ENCODE data around the gene ACVRL1.
A peak's percentile ranks its signal among the peaks of the same experiment; 100 is the strongest.

ACVRL1 gene

GRCh38 chr12:51923506-51924365 is 16.4 kb downstream of the ACVRL1 start:
- H3K4me3 ChIP-seq (replicated peaks; ENCODE audit: low read depth, low read length): no peak overlapping the region
- TF ChIP-seq, protein P1, sequence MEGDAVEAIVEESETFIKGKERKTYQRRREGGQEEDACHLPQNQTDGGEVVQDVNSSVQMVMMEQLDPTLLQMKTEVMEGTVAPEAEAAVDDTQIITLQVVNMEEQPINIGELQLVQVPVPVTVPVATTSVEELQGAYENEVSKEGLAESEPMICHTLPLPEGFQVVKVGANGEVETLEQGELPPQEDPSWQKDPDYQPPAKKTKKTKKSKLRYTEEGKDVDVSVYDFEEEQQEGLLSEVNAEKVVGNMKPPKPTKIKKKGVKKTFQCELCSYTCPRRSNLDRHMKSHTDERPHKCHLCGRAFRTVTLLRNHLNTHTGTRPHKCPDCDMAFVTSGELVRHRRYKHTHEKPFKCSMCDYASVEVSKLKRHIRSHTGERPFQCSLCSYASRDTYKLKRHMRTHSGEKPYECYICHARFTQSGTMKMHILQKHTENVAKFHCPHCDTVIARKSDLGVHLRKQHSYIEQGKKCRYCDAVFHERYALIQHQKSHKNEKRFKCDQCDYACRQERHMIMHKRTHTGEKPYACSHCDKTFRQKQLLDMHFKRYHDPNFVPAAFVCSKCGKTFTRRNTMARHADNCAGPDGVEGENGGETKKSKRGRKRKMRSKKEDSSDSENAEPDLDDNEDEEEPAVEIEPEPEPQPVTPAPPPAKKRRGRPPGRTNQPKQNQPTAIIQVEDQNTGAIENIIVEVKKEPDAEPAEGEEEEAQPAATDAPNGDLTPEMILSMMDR (IDR thresholded peaks at IDR 0.05; ENCODE audit: insufficient read depth, low read length, poor library complexity, severe bottlenecking): peak; percentile 87
- peak; percentile 57 for DNase-seq (ENCODE audit: extremely low read depth, insufficient read length)
- no peaks in the 10 kb centered on the region for H3K27me3 ChIP-seq (replicated peaks; ENCODE audit: control insufficient read depth, insufficient read depth, low read length)
- H3K36me3 ChIP-seq (ENCODE audit: control insufficient read depth, insufficient read depth, low read length): no peaks in the 10 kb centered on the region

GRCh38 chr12:51924551-51925319 is 17.4 kb downstream of the ACVRL1 start:
- peak; percentile 29 for DNase-seq (ENCODE audit: extremely low read depth, insufficient read length)
- no peak overlapping the region for H3K4me3 ChIP-seq (replicated peaks; ENCODE audit: low read depth, low read length)
- no peaks in the 10 kb centered on the region for H3K27me3 ChIP-seq (replicated peaks; ENCODE audit: control insufficient read depth, insufficient read depth, low read length)
- no peaks in the 10 kb centered on the region for H3K36me3 ChIP-seq (ENCODE audit: control insufficient read depth, insufficient read depth, low read length)
- TF ChIP-seq, protein P1 (IDR thresholded peaks at IDR 0.05; ENCODE audit: insufficient read depth, low read length, poor library complexity, severe bottlenecking): no peak

GRCh38 chr12:51925346-51926063 is 18.2 kb downstream of the ACVRL1 start:
- no peaks in the 10 kb centered on the region for H3K36me3 ChIP-seq (ENCODE audit: control insufficient read depth, insufficient read depth, low read length)
- H3K27me3 ChIP-seq (replicated peaks; ENCODE audit: control insufficient read depth, insufficient read depth, low read length): no peaks in the 10 kb centered on the region
- DNase-seq (ENCODE audit: extremely low read depth, insufficient read length): no peak
- TF ChIP-seq, protein P1 (IDR thresholded peaks at IDR 0.05; ENCODE audit: insufficient read depth, low read length, poor library complexity, severe bottlenecking): no peak
- H3K4me3 ChIP-seq (replicated peaks; ENCODE audit: low read depth, low read length): no peak overlapping the region

GRCh38 chr12:51926064-51926632 is 18.8 kb downstream of the ACVRL1 start:
- no peak for DNase-seq (ENCODE audit: extremely low read depth, insufficient read length)
- no peaks in the 10 kb centered on the region for H3K27me3 ChIP-seq (replicated peaks; ENCODE audit: control insufficient read depth, insufficient read depth, low read length)
- TF ChIP-seq, protein P1 (IDR thresholded peaks at IDR 0.05; ENCODE audit: insufficient read depth, low read length, poor library complexity, severe bottlenecking): no peak

DNA sequence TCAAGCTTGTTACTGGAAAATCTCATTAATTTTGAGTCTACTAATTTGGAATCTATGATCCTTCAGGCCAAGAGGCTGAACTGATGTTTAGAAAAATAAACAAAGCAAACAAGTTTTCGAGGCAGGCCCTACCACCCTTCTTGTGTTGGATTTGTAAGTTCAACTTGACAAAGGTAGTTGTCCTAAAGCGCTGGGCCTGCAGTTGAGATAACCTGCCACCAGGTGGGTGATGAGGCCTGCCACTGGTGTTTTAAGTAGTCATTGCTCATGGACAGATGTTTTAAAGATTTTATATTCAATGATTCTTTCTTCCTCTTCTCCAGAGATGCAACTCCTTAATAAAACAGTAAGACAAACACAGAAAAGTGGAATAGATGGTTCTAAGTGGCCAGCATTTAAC is 19.4 kb downstream of the ACVRL1 start:
- TF ChIP-seq, protein P1 (IDR thresholded peaks at IDR 0.05; ENCODE audit: insufficient read depth, low read length, poor library complexity, severe bottlenecking): peak; percentile 70
- DNase-seq (ENCODE audit: extremely low read depth, insufficient read length): peak; percentile 29
- Histone ChIP-seq H3K36me3 (ENCODE audit: control insufficient read depth, insufficient read depth, low read length) (no peaks in the 10 kb centered on the region), H3K27me3 (replicated peaks; ENCODE audit: control insufficient read depth, insufficient read depth, low read length) (no peaks in the 10 kb centered on the region), H3K4me3 (replicated peaks; ENCODE audit: low read depth, low read length) (no peak overlapping the region)

More at GRCh38 chr12:51926064-51926632, 18.8 kb downstream of the ACVRL1 start:
- H3K36me3 ChIP-seq (ENCODE audit: control insufficient read depth, insufficient read depth, low read length): no peaks in the 10 kb centered on the region
- no peak overlapping the region for H3K4me3 ChIP-seq (replicated peaks; ENCODE audit: low read depth, low read length)

Measured in GM06990 (cell line).